Right lobe of liver (tissue), 4 donors: ENCODE measurements around the gene LPCAT1.

Experiments
- CTCF ChIP-seq, 4 donors: fragments of 200-600 bp in 3 of 4; fragments of 450-650 bp in 1 of 4; IDR thresholded peaks; one replicate each; pipeline versions ENCODE4 v1.5.1 to v1.8.0; 2016 to 2022; ENCODE audit warnings: antibody characterized with exemption in 4 of 4, mild to moderate bottlenecking in 2 of 4
- POLR2A ChIP-seq: fragments of 450-650 bp; IDR thresholded peaks from one replicate; pipeline ENCODE4 v1.6.1; 2017; ENCODE audit warnings: antibody characterized with exemption, mild to moderate bottlenecking
- donor health status: DM: no; HTN: no; CAD: no.
- donor health status: DM: no; HTN: no; CAD: no.
- donor health status: DM: no; HTN: yes; CAD: no.

GRCh38 chr5:1557114-1557873, 33.5 kb upstream of the LPCAT1 start:
- TF ChIP-seq CTCF (IDR thresholded peaks at IDR 0.05) (no peak), POLR2A (no peak)
